Thyroid gland (tissue), 4 donors: ENCODE results near the gene BATF2.
A peak's percentile ranks its signal among the peaks of the same experiment; 100 is the strongest.

Experiments
- POLR2A ChIP-seq, 2 donors: fragments of 450-650 bp; IDR thresholded peaks; one replicate each; pipeline ENCODE4 v1.6.1; 2017; ENCODE audit warnings: antibody characterized with exemption in 2 of 2, mild to moderate bottlenecking in 2 of 2, moderate library complexity in 1 of 2
- TF ChIP-seq, protein P1 (sequence below), 6 experiments: fragments of 200-600 bp in 3 of 6; fragments of 450-650 bp in 3 of 6; sonication (generic) in 3 of 6; IDR thresholded peaks; one replicate each; pipeline ENCODE4 v1.5.1; 2016 to 2019; ENCODE audit warnings: antibody characterized with exemption in 6 of 6, mild to moderate bottlenecking in 2 of 6, inconsistent platforms in 1 of 6, moderate library complexity in 1 of 6

DNA sequence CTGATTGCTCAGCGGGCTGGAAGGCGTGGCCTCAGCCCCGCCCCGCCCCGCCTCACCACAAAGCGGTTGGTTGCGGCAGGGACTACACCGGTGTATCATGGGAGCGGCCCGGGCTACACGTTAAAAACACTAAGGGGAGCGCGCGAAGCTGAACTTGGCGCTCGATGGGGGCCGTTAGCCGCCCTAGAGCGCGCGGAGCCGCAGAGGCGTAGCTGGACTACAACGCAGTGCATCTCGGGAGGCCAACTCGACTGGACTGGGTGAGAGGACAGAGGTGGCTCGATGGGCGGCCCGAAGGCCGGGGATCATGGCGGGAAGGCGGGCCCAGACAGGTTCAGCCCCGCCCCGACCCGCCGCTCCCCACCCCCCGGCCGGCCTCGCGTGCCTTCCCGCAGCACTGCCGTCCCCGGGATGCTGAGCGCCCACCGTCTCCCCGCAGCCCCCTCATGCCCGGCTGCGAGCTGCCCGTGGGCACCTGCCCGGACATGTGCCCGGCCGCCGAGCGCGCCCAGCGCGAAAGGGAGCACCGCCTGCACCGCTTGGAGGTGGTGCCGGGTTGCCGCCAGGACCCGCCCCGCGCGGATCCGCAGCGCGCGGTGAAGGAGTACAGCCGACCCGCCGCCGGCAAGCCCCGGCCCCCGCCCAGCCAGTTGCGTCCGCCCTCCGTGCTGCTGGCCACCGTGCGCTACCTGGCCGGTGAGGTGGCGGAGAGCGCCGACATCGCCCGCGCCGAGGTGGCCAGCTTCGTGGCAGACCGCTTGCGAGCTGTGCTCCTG, 44.3 kb upstream of the BATF2 start, which contains the start of gene SAC3D1:
- TF ChIP-seq, protein P1, sequence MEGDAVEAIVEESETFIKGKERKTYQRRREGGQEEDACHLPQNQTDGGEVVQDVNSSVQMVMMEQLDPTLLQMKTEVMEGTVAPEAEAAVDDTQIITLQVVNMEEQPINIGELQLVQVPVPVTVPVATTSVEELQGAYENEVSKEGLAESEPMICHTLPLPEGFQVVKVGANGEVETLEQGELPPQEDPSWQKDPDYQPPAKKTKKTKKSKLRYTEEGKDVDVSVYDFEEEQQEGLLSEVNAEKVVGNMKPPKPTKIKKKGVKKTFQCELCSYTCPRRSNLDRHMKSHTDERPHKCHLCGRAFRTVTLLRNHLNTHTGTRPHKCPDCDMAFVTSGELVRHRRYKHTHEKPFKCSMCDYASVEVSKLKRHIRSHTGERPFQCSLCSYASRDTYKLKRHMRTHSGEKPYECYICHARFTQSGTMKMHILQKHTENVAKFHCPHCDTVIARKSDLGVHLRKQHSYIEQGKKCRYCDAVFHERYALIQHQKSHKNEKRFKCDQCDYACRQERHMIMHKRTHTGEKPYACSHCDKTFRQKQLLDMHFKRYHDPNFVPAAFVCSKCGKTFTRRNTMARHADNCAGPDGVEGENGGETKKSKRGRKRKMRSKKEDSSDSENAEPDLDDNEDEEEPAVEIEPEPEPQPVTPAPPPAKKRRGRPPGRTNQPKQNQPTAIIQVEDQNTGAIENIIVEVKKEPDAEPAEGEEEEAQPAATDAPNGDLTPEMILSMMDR (IDR thresholded peaks at IDR 0.05): no peak
- peak in 1 of 2 donors; percentile 49 for TF ChIP-seq POLR2A (IDR thresholded peaks at IDR 0.05)
